Epithelial cell of proximal tubule (primary cell): ENCODE measurements around the gene SNUPN. TPM values are rescaled to one million over a fixed set of nuclear protein-coding genes. Genes with fewer than 3 reads are reported as not detected.

Experiments
- DNase-seq: peaks from one replicate; pipeline ENCODE4 v3.0.0-alpha.2; 2011; ENCODE audit warnings: low read depth
- H3K4me3 ChIP-seq: 2 replicates; pipeline ENCODE4 v1.5.1; 2011; ENCODE audit warnings: low read depth, mild to moderate bottlenecking, low read length
- CTCF ChIP-seq: conservative IDR thresholded peaks from 2 replicates; pipeline ENCODE4 v1.5.1; 2012; ENCODE audit warnings: low read depth, mild to moderate bottlenecking, low read length
- total RNA-seq: library from RNA; depleted of rRNA; stranded (reverse); fragments of >200 nt; gene quantifications from 2 replicates; pipeline ENCODE4 v1.2.3, GENCODE V29; 2015

SNUPN gene
- total RNA-seq, 1 donor from 2014 or later: 23.8 TPM

GRCh38 chr15:75653347-75653913 lies 27.9 kb upstream of the SNUPN start:
- no peak for DNase-seq
- TF ChIP-seq CTCF: no peak
- H3K4me3 ChIP-seq: no peak overlapping the region

GRCh38 chr15:75651810-75652543 lies 26.5 kb upstream of the SNUPN start:
- H3K4me3 ChIP-seq: peak overlapping the region; percentile 44
- DNase-seq: no peak
- TF ChIP-seq CTCF: no peak

GRCh38 chr15:75650908-75651809 lies 25.6 kb upstream of the SNUPN start:
- no peak for DNase-seq
- H3K4me3 ChIP-seq: peak overlapping the region; percentile 44
- TF ChIP-seq CTCF: no peak

- no peak overlapping the region for H3K4me3 ChIP-seq
Measured at GRCh38 chr15:75649848-75650247, 24.3 kb upstream of the SNUPN start.

GRCh38 chr15:75649045-75649761 lies 23.7 kb upstream of the SNUPN start:
- no peak for TF ChIP-seq CTCF
- DNase-seq: no peak
- H3K4me3 ChIP-seq: peak overlapping the region; percentile 93

More at GRCh38 chr15:75649848-75650247, 24.3 kb upstream of the SNUPN start:
- no peak for DNase-seq
- TF ChIP-seq CTCF: no peak

- H3K4me3 ChIP-seq: peak overlapping the region; percentile 93
- no peak for DNase-seq
- TF ChIP-seq CTCF: no peak
Measured at GRCh38 chr15:75648156-75649000, 22.9 kb upstream of the SNUPN start.
